ENCODE results near the gene MDN1.
"Not testable (repeated sequence)": the region's sequence is repeated elsewhere in the genome, so short reads cannot be mapped to it uniquely, and the experiment has no call there.

Gene MDN1

DNA sequence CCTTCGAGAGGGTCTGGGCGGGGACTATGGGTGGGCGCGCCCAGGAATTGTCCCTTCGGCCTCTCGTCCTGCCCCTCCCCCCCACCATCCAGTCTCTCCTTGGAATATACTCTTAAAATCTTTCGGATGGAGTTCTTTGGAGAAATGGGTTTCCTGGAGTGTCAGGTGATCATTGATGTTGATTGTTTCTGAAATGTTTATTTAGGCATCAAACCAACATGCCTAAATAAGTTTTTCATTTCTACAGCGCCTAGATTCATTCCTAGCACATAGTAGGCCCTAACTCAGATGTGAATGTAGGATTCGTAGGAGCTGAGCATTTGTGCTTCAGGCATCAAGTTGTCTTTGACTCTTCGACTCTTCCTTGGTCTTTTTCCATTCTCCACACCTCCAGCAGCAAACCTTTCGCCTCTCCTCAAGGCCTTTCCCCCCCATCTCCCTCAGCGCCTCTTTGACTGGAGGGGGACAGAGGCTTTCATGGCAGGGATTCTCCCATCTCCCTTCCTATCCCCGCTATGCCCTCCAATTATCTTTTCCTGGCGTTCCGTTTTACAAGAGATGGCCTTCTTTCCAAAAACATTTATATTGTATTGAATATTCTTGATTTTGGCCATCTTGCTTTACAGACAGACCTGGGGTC, 10.7 kb upstream of the MDN1 start:
- peak overlapping the region; percentile 87 for H3K4me3 ChIP-seq (ENCODE audit: low read depth, low read length)
- no peak for TF ChIP-seq CTCF (IDR thresholded peaks at IDR 0.05; ENCODE audit: low read depth, low read length)

DNA sequence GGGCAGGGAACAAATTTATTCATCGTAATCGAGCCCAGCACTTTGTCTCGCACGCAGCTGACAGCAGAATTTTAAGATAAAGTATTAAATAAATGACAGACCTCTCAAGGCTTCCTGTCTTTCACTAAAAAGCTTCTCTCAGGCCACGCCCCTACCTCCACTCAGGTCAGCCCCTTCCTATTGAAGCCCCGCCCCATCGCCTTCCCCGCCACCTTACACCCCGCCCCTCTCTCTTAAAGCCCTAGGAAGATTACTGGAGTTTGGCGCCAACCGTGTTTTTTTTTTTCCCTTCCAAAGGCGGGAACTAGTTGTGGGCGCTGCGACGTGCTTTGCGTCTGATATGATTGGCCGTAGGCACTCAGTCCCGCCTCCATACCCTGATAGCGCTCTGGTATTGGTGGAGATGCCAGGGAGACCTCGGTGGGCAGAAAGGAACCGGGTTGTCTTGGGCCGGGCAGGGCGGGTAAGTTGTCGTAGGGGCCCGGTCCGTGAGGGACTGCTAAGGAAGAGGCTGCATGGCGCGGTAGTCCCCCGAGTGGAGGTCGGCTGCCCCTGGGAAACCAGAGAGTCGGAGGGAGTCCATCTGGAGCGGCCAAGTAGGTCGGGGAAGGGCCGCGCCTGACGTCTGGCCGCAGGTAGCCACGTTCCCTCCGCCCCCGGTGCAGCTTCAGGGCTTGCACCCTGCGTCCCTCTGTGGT, 10.0 kb upstream of the MDN1 start, which contains the start of gene CASP8AP2:
Gene CASP8AP2 (plus strand): TSS at position 409 of the 698 bp plus-strand sequence.
- TF ChIP-seq CTCF (IDR thresholded peaks at IDR 0.05; ENCODE audit: low read depth, low read length) = no peak
- H3K4me3 ChIP-seq (ENCODE audit: low read depth, low read length) = peak within 1 kb of the TSS; percentile 87

GRCh38 chr6:89828988-89829471, 9.4 kb upstream of the MDN1 start:
- TF ChIP-seq CTCF (IDR thresholded peaks at IDR 0.05; ENCODE audit: low read depth, low read length) = no peak

GRCh38 chr6:89828475-89828987, 8.9 kb upstream of the MDN1 start:
- peak overlapping the region; percentile 87 for H3K4me3 ChIP-seq (ENCODE audit: low read depth, low read length)

More at GRCh38 chr6:89828988-89829471, 9.4 kb upstream of the MDN1 start:
- peak overlapping the region; percentile 87 for H3K4me3 ChIP-seq (ENCODE audit: low read depth, low read length)

DNA sequence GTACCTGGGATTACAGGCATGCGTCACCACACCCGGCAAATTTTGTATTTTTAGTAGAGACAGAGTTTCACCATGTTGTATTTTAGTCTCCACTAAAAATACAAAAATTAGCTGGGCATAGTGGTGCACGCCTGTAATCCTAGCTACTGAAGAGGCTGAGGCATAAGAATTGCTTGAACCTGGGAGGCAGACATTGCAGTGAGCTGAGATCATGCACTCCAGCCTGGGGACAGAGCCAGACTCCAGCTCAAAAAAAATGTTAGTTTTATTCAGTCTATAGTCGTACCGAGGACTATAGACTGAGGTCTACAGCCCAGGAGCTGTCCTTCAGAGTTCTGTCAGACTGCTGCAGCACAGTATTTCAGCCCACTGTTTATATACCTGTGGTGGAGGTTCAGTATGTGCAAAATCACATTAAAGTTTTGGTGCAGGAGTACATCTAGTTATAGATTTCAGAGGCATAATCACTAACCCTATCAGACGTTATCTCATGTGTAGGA, 6.5 kb upstream of the MDN1 start:
- no peak for TF ChIP-seq CTCF (IDR thresholded peaks at IDR 0.05; ENCODE audit: low read depth, low read length)
- H3K4me3 ChIP-seq (ENCODE audit: low read depth, low read length) = no peak overlapping the region

DNA sequence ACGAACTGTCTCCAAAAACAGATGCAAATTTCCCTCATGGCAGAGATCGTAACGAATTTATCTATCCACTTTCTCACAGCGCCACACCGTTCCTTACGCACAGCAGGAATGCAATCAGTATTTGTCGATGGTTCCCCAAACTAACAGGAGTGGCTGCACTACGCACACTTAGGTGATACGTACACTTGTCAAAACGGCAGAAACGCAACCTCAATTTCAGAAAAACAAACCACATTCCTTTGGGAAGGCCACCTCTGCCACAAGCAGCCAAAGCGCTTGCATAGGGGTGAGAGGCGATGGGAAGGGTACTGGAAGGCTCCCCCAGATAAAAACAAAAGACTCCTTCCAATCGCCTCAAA, 638 bp downstream of the MDN1 start:
- H3K4me3 ChIP-seq (ENCODE audit: low read depth, low read length) = peak overlapping the region; percentile 96
- TF ChIP-seq CTCF (IDR thresholded peaks at IDR 0.05; ENCODE audit: low read depth, low read length) = no peak

DNA sequence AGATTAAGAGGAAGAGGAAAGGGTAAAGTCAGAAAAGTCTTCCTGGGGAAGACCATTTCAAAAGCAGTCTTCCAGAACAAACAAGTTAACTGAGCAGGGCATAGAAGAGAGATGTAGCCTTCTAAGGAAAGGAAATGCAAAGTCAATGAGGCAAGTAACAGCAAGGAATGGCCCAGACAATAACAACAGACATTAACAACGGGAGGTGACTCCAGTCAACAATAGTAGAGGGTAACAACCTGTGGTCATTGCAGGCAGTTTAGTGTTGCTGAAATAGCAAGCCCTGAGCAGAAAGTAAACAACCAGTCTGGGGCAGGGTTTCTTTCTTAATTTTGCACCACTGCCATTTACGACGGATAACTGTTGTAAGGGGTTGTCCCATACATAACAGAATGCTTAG, 2.1 kb downstream of the MDN1 start:
- H3K4me3 ChIP-seq (ENCODE audit: low read depth, low read length) = no peak overlapping the region
- no peak for TF ChIP-seq CTCF (IDR thresholded peaks at IDR 0.05; ENCODE audit: low read depth, low read length)

- not testable (repeated sequence) for H3K4me3 ChIP-seq (ENCODE audit: low read depth, low read length)
Observed at GRCh38 chr6:89813422-89813821, 6.2 kb downstream of the MDN1 start.

All from WI38 (cell line).